NB4 (cell line): Measurements from ENCODE around the gene PANK4.
A peak's percentile ranks its signal among the peaks of the same experiment; 100 is the strongest.
"Not testable (repeated sequence)": the region's sequence is repeated elsewhere in the genome, so short reads cannot be mapped to it uniquely, and the experiment has no call there.

ENCODE experiments used
- DNase-seq: peaks from one replicate; pipeline ENCODE4 v3.0.0; 2010; ENCODE audit warnings: low read depth
- H3K4me3 ChIP-seq: one replicate; pipeline ENCODE4 v1.5.1; 2011; ENCODE audit warnings: mild to moderate bottlenecking, low read depth, low read length, moderate library complexity
- MYC ChIP-seq: IDR thresholded peaks from 2 replicates; pipeline ENCODE4 v1.6.1; 2011; ENCODE audit warnings: low read depth, low read length
- POLR2A ChIP-seq: IDR thresholded peaks from 2 replicates; pipeline ENCODE4 v1.6.1; 2011; ENCODE audit warnings: mild to moderate bottlenecking; ENCODE audit not compliant: insufficient read length; ENCODE audit errors: extremely low read depth
- TF ChIP-seq, protein P1 (sequence below): IDR thresholded peaks from one replicate; pipeline ENCODE4 v1.5.1; 2012; ENCODE audit warnings: low read depth, low read length
- TF ChIP-seq, protein P2 (sequence below): IDR thresholded peaks from 2 replicates; pipeline ENCODE4 v1.6.1; 2011; ENCODE audit warnings: low read depth, low read length

Gene PANK4

DNA sequence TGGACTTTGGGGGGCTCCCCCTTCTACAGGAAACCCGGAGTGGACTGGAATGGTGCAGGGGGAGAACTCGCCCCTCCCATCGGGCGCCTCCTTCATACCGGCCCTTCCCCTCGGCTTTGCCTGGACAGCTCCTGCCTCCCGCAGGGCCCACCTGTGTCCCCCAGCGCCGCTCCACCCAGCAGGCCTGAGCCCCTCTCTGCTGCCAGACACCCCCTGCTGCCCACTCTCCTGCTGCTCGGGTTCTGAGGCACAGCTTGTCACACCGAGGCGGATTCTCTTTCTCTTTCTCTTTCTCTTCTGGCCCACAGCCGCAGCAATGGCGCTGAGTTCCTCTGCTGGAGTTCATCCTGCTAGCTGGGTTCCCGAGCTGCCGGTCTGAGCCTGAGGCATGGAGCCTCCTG, 29.9 kb upstream of the PANK4 start, which contains the start of gene TNFRSF14:
Gene TNFRSF14, plus strand, starts transcription at position 95 of the 401 bp plus-strand sequence. Its CDS starts 294 bp downstream, at position 389.
- peak; percentile 79 for DNase-seq
- TF ChIP-seq, protein P1, sequence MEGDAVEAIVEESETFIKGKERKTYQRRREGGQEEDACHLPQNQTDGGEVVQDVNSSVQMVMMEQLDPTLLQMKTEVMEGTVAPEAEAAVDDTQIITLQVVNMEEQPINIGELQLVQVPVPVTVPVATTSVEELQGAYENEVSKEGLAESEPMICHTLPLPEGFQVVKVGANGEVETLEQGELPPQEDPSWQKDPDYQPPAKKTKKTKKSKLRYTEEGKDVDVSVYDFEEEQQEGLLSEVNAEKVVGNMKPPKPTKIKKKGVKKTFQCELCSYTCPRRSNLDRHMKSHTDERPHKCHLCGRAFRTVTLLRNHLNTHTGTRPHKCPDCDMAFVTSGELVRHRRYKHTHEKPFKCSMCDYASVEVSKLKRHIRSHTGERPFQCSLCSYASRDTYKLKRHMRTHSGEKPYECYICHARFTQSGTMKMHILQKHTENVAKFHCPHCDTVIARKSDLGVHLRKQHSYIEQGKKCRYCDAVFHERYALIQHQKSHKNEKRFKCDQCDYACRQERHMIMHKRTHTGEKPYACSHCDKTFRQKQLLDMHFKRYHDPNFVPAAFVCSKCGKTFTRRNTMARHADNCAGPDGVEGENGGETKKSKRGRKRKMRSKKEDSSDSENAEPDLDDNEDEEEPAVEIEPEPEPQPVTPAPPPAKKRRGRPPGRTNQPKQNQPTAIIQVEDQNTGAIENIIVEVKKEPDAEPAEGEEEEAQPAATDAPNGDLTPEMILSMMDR: no peak
- TF ChIP-seq POLR2A: no peak
- no peak for TF ChIP-seq MYC
- TF ChIP-seq, protein P2, sequence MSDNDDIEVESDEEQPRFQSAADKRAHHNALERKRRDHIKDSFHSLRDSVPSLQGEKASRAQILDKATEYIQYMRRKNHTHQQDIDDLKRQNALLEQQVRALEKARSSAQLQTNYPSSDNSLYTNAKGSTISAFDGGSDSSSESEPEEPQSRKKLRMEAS: no peak
- H3K4me3 ChIP-seq: peak within 1 kb of the TSS; percentile 61

DNA sequence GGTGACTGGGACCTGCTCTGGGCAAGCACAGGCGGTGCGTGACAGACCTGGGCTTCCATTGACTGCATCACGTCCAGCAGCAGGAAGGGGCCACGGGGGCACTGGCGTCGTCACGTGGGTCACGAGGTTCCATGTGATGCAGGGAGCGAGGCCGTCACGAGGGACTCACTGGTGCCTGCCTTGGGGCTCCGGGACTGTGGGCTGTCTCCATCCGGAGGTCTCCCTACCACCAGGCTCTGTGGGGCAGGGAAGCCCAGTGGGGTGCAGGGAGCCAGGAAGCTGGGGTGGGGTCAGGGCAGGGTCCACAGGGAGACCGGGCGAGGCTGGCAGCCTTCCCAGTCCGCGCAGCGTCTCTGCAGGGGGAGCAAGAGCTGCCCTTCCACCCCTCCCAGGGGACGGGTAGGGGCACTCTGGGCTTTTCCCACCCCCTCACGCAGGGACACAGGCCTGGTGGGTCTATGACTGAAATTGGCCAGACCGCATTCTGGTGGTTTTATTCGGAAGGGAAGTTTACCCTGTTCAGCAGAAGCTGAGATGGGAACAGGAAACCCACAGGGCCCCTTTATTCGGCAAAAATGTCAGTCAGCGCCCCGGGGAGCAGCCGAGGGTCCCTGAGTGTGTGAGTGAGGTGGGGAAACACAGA, 29.4 kb upstream of the PANK4 start:
- peak overlapping the region; percentile 61 for H3K4me3 ChIP-seq
- TF ChIP-seq MYC (peak; percentile 60), POLR2A (peak; percentile 16)
- TF ChIP-seq, protein P2: peak; percentile 95
- TF ChIP-seq, protein P1: no peak
- DNase-seq: peak; percentile 95

GRCh38 chr1:2554621-2555387, 28.4 kb upstream of the PANK4 start:
- peak; percentile 65 for DNase-seq
- TF ChIP-seq POLR2A: no peak
- TF ChIP-seq, protein P2: peak; percentile 46; the same call in 1 of the 2 replicates
- peak; percentile 39; the same call in 1 of the 2 replicates for TF ChIP-seq MYC
- TF ChIP-seq, protein P1: peak; percentile 59
- no peak overlapping the region for H3K4me3 ChIP-seq

- TF ChIP-seq, protein P1: no peak
- TF ChIP-seq, protein P2: no peak
- no peak for TF ChIP-seq MYC
- TF ChIP-seq POLR2A: no peak
- no peak overlapping the region for H3K4me3 ChIP-seq
- DNase-seq: no peak
Measured at GRCh38 chr1:2553871-2554620, 27.6 kb upstream of the PANK4 start.

DNA sequence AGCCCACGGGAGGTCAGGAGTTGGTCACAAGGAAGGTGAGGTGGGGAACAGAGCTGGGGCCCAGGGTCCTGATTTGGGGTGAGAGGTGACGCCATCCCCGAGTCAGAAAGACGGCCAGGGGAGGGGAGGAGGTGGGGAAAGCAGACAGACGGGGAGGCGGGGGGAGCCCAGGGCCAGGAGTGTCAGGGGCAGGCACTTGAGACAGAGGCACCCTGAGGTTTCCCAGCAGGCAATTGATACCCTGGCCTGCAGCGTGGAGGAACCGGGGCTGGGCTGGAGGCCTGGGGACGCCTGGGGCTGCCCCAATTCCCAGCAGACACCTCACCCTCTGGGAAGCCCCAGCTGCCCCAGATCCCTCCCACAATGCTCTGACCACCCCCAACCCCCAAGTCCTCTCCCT, 26.7 kb upstream of the PANK4 start:
- not testable (repeated sequence) for DNase-seq, H3K4me3 ChIP-seq

DNA sequence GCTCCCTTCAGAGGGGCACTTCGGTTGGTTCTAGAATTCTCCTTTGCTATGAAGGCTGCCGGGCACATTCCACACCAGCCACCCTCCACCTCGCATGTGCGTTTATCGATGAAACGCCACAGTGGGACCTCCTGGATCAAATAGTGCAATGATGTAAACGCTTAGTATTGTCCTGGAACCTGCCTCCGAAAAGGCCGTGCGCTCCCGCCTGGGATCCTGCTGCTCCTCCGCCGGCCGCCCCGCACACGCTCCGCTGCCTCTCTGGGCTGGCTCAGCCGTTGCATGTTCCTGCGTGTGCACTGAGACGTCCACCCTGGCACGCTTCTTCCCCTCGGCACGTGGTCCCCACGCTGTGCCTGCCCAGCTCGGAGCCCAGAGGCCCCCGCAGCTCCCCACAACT, 25.8 kb upstream of the PANK4 start:
- no peak for DNase-seq
- TF ChIP-seq, protein P1: no peak
- TF ChIP-seq POLR2A (no peak), MYC (no peak)
- TF ChIP-seq, protein P2: no peak
- no peak overlapping the region for H3K4me3 ChIP-seq

GRCh38 chr1:2551544-2551943, 25.1 kb upstream of the PANK4 start:
- not testable (repeated sequence) for H3K4me3 ChIP-seq, DNase-seq

GRCh38 chr1:2550309-2550861, 24.0 kb upstream of the PANK4 start:
- not testable (repeated sequence) for DNase-seq, H3K4me3 ChIP-seq
